HL-60 (cell line): ENCODE results near the gene CALN1.

Source experiments
- DNase-seq, 2 experiments: peaks; one replicate each; pipeline ENCODE4 v3.0.0-alpha.2; 2010 to 2020; ENCODE audit warnings: low read depth in 1 of 2, low spot score in 1 of 2
- H3K27ac ChIP-seq: fragments of 250-450 bp; sonication (Bioruptor Pico); replicated peaks from 2 replicates; pipeline ENCODE4 v1.5.1; 2020; ENCODE audit warnings: mild to moderate bottlenecking, moderate library complexity
- H3K27me3 ChIP-seq: fragments of 250-450 bp; sonication (Bioruptor Pico); 2 replicates; pipeline ENCODE4 v1.5.1; 2021; ENCODE audit warnings: mild to moderate bottlenecking, moderate library complexity; ENCODE audit not compliant: insufficient read depth, poor library complexity, severe bottlenecking
- H3K4me3 ChIP-seq: replicated peaks from 2 replicates; pipeline ENCODE4 v1.5.1; 2011; ENCODE audit warnings: mild to moderate bottlenecking, control low read depth, low read length; ENCODE audit not compliant: insufficient read depth
- GABPA ChIP-seq: IDR thresholded peaks from 2 replicates; pipeline ENCODE4 v1.6.1; 2012; ENCODE audit warnings: low read depth
- POLR2AphosphoS5 ChIP-seq: IDR thresholded peaks from 2 replicates; pipeline ENCODE4 v1.6.1; 2012; ENCODE audit warnings: low read depth
- SPI1 ChIP-seq: IDR thresholded peaks from 2 replicates; pipeline ENCODE4 v1.6.1; 2012; ENCODE audit warnings: low read depth, mild to moderate bottlenecking, borderline replicate concordance
- TF ChIP-seq, protein P1 (sequence below): IDR thresholded peaks from one replicate; pipeline ENCODE4 v1.5.1; 2011; ENCODE audit warnings: low read length, control low read depth, inconsistent platforms; ENCODE audit not compliant: insufficient read depth
- TF ChIP-seq, protein P2 (sequence below): IDR thresholded peaks from 2 replicates; pipeline ENCODE4 v1.6.1; 2012; ENCODE audit warnings: low read depth; ENCODE audit not compliant: insufficient replicate concordance

The CALN1 gene

GRCh38 chr7:72321637-72322036, 90.5 kb downstream of the CALN1 start:
- Histone ChIP-seq H3K4me3 (no peak overlapping the region), H3K27ac (no peak overlapping the region), H3K27me3 (no peaks in the 10 kb centered on the region)
- TF ChIP-seq POLR2AphosphoS5 (no peak), GABPA (no peak)
- TF ChIP-seq, protein P1, sequence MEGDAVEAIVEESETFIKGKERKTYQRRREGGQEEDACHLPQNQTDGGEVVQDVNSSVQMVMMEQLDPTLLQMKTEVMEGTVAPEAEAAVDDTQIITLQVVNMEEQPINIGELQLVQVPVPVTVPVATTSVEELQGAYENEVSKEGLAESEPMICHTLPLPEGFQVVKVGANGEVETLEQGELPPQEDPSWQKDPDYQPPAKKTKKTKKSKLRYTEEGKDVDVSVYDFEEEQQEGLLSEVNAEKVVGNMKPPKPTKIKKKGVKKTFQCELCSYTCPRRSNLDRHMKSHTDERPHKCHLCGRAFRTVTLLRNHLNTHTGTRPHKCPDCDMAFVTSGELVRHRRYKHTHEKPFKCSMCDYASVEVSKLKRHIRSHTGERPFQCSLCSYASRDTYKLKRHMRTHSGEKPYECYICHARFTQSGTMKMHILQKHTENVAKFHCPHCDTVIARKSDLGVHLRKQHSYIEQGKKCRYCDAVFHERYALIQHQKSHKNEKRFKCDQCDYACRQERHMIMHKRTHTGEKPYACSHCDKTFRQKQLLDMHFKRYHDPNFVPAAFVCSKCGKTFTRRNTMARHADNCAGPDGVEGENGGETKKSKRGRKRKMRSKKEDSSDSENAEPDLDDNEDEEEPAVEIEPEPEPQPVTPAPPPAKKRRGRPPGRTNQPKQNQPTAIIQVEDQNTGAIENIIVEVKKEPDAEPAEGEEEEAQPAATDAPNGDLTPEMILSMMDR: no peak
- no peak for DNase-seq

- Histone ChIP-seq H3K4me3 (no peak overlapping the region), H3K27me3 (no peaks in the 10 kb centered on the region), H3K27ac (no peak overlapping the region)
- TF ChIP-seq, protein P2, sequence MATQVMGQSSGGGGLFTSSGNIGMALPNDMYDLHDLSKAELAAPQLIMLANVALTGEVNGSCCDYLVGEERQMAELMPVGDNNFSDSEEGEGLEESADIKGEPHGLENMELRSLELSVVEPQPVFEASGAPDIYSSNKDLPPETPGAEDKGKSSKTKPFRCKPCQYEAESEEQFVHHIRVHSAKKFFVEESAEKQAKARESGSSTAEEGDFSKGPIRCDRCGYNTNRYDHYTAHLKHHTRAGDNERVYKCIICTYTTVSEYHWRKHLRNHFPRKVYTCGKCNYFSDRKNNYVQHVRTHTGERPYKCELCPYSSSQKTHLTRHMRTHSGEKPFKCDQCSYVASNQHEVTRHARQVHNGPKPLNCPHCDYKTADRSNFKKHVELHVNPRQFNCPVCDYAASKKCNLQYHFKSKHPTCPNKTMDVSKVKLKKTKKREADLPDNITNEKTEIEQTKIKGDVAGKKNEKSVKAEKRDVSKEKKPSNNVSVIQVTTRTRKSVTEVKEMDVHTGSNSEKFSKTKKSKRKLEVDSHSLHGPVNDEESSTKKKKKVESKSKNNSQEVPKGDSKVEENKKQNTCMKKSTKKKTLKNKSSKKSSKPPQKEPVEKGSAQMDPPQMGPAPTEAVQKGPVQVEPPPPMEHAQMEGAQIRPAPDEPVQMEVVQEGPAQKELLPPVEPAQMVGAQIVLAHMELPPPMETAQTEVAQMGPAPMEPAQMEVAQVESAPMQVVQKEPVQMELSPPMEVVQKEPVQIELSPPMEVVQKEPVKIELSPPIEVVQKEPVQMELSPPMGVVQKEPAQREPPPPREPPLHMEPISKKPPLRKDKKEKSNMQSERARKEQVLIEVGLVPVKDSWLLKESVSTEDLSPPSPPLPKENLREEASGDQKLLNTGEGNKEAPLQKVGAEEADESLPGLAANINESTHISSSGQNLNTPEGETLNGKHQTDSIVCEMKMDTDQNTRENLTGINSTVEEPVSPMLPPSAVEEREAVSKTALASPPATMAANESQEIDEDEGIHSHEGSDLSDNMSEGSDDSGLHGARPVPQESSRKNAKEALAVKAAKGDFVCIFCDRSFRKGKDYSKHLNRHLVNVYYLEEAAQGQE: no peak
- TF ChIP-seq GABPA (no peak), POLR2AphosphoS5 (no peak), SPI1 (no peak)
- TF ChIP-seq, protein P1: no peak
- no peak for DNase-seq
Measured at GRCh38 chr7:72321081-72321480, 91.1 kb downstream of the CALN1 start.

GRCh38 chr7:72317341-72317740, 94.8 kb downstream of the CALN1 start:
- DNase-seq: no peak
- TF ChIP-seq, protein P1: no peak
- TF ChIP-seq SPI1 (no peak), POLR2AphosphoS5 (no peak), GABPA (no peak)
- TF ChIP-seq, protein P2: no peak
- no peaks in the 10 kb centered on the region for H3K27me3 ChIP-seq
- no peak overlapping the region for H3K27ac ChIP-seq
- no peak overlapping the region for H3K4me3 ChIP-seq

DNA sequence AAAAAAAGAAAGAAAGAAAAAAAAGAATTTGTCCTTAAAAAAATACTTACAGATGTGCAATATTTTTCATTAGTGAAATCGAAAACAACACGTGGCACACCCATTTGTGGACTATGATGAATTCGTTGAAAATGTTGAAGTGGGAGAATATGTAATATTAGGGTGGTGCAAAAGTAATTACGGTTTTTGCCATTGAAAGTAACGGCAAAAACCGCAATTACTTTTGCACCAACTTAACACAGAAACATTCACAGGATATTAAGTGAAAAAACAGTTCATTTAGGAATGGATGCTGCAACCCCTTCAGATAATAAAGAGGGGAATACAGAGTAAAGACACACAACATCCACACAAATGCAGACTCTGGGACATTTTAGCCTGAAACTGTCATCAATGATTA, 96.0 kb downstream of the CALN1 start:
- TF ChIP-seq, protein P1: no peak
- TF ChIP-seq GABPA: no peak
- TF ChIP-seq, protein P2: no peak
- Histone ChIP-seq H3K27me3 (no peaks in the 10 kb centered on the region), H3K4me3 (no peak overlapping the region), H3K27ac (no peak overlapping the region)
- no peak for DNase-seq
